NCI-H69 (cell line): ENCODE measurements around the gene DZIP3.
"Not testable (repeated sequence)": the region's sequence is repeated elsewhere in the genome, so short reads cannot be mapped to it uniquely, and the experiment has no call there.

Experiments
- DNase-seq: peaks from one replicate; lab custom pipeline; 2025; lab: John Stamatoyannopoulos, UW

Gene DZIP3

DNA sequence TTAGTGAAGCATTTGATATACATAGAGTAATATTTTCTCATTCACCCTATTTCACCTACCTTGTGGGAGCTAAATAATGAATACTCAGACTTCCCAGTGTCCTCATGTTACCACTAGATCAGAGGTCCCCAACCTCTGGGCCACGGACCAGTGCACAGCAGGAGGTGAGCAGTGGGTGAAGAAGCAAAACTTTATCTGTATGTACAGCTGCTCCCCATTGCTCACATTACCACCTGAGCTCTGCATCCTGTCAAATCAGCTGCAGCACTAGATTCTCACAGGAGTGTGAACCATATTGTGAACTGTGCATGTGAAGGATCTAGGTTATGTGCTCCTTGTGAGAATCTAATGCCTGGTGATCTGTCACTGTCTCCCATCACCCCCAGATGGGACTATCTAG is 88.3 kb downstream of the DZIP3 start:
- no peak for DNase-seq

GRCh38 chr3:108692286-108692685 is 102.8 kb downstream of the DZIP3 start:
- DNase-seq = not testable (repeated sequence)

GRCh38 chr3:108698461-108698860 is 108.9 kb downstream of the DZIP3 start:
- no peak for DNase-seq

GRCh38 chr3:108705045-108705444 is 115.5 kb downstream of the DZIP3 start:
- DNase-seq = no peak

- no peak for DNase-seq
Observed at GRCh38 chr3:108713009-108713516, 123.5 kb downstream of the DZIP3 start.

DNA sequence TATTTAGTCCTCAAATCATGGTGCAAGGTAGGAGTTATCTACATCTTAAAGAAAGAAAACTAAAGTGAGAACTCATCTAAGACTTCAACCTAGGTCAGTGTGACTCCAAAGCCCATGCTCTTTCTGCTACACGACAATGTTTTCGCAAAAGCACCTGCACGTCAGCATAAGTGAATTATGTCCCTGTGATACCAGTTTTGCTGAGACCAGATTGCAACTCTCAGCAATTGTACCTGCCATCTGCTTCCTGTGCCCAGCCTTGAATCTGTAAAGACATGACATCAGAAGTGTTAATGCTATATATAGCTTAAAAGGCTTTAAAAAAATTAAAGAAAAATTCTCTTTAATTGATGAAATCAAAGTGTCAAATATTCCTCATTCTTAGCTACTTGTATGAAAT is 124.3 kb downstream of the DZIP3 start:
- DNase-seq = peak; percentile 5

- no peak for DNase-seq
Observed at GRCh38 chr3:108718454-108718853, 128.9 kb downstream of the DZIP3 start.

DNA sequence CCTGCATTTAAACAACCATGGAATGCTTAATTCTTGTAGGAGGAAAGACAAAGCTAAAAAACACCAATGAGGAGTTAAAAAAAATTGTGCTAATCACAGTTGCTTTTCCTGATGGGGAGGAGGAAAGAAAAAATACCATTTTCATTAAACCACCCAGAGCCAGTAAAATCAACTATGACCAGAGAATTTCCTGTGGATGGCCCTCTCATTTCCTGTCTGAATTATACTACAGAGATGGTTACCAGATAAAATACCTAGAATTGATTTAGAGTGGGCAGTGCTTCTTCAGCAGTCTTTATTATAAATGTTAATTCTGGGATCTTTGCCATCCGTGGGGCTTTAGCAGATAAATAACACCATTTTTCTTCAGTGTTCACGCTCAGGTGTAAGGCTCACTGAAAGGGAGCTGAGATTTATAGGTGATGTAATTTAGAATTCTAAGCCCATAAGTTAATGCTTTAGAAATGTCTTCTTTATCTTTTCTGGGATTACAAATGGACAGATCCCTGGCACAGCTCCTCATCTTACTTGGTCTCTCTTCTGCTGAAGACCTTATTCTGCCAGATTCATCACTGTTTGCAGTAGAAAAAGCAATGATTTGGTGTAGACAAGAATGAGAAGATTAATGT is 129.8 kb downstream of the DZIP3 start:
- no peak for DNase-seq

- DNase-seq = no peak
Observed at GRCh38 chr3:108722724-108723123, 133.2 kb downstream of the DZIP3 start.

GRCh38 chr3:108724101-108724500 is 134.6 kb downstream of the DZIP3 start:
- no peak for DNase-seq

DNA sequence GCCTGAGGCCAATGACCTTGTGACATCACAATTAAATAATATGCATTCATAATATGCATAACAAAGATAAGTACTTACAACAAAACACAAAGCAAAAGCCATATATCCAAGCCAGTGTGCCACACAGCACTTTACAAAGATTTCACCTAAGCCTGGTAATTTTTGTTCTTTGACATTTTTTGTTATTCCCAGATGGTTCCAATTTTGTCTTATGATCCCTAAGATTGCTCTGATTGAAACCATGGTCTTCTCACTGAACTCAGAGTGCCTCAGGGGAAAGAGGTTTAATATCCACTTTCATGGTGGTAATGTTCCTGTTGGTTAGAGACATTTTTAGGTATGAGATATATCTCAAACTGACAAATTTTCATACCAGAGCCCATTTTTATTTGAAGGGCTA is 138.6 kb downstream of the DZIP3 start:
- DNase-seq = no peak

- DNase-seq = no peak
Observed at GRCh38 chr3:108728934-108729333, 139.4 kb downstream of the DZIP3 start.

DNA sequence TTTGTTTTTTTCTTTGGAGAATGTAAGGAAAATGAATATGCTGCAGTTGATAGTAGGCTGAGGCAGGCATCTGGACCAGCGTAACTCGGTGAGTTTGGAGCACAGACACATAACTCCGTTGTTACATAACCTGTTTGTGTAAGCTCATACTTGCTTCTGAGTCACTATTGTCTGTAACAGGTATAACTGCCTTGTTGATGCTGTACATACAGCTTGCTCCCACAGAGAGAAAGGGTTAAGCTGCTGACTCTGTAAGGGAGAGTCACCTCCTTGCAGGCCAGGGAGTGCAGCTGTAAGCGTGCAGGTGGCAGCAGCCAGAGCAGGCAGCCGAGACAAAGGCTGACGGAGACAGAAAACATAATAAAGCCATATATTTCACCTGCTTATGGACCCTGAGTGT is 147.3 kb downstream of the DZIP3 start:
- DNase-seq = no peak

- DNase-seq = no peak
Observed at GRCh38 chr3:108742929-108743328, 153.4 kb downstream of the DZIP3 start.
